Left lobe of liver (tissue), 2 donors: ENCODE results near the gene MCCD1. TPM values are rescaled to one million over a fixed set of nuclear protein-coding genes. Genes with fewer than 3 reads are reported as not detected.
"Not testable (repeated sequence)": the region's sequence is repeated elsewhere in the genome, so short reads cannot be mapped to it uniquely, and the experiment has no call there.

ENCODE experiments used
- ATAC-seq: fragments of 200-7000 bp; cut with Tn5 transposase; one replicate; pipeline ENCODE4 v1.9.1; 2020; ENCODE audit warnings: mild to moderate bottlenecking, moderate library complexity
- DNase-seq: peaks from one replicate; pipeline ENCODE4 v3.0.0-alpha.2; 2020; ENCODE audit warnings: low spot score
- total RNA-seq: library from RNA; stranded (reverse); gene quantifications from one replicate; pipeline ENCODE4 v1.2.1, GENCODE V29; 2021
- donor health status: DM: no; HTN: no; CAD: no; lungs with moderate emphysema.
- donor health status: DM: no; HTN: yes; CAD: no.

The MCCD1 gene
- total RNA-seq, 1 donor from 2014 or later, result not detected

GRCh38 chr6:31541059-31541657, 12.4 kb downstream of the MCCD1 start:
- ATAC-seq, result peak; percentile 13
- no peak for DNase-seq

- DNase-seq, result peak; percentile 96
Observed at GRCh38 chr6:31541658-31542521, 13.1 kb downstream of the MCCD1 start, which contains the start of gene DDX39B. TSS of gene DDX39B (minus strand) at chr6:31542003. CDS start at chr6:31540532, 1,471 bp downstream.

GRCh38 chr6:31543639-31544038, 14.9 kb downstream of the MCCD1 start:
- ATAC-seq (no peak), DNase-seq (no peak)

More at GRCh38 chr6:31541658-31542521, 13.1 kb downstream of the MCCD1 start, which contains the start of gene DDX39B:
- ATAC-seq, result peak; percentile 82

- no peak for DNase-seq
Observed at GRCh38 chr6:31544676-31545075, 15.9 kb downstream of the MCCD1 start.

GRCh38 chr6:31545291-31545690, 16.5 kb downstream of the MCCD1 start:
- ATAC-seq (no peak), DNase-seq (no peak)

More at GRCh38 chr6:31544676-31545075, 15.9 kb downstream of the MCCD1 start:
- ATAC-seq, result no peak

GRCh38 chr6:31546339-31546957, 17.7 kb downstream of the MCCD1 start, which contains the start of gene ATP6V1G2:
TSS of gene ATP6V1G2 (minus strand) at chr6:31546608. CDS start at chr6:31546559, 49 bp downstream.
- peak; percentile 91 for DNase-seq
- ATAC-seq, result peak; percentile 80

GRCh38 chr6:31546958-31547726, 18.4 kb downstream of the MCCD1 start, which contains the start of gene NFKBIL1:
TSS of gene NFKBIL1 (plus strand) at chr6:31547608. CDS start at chr6:31547695, 87 bp downstream.
- DNase-seq, result peak; percentile 95
- peak; percentile 92 for ATAC-seq

- no peak for DNase-seq
- ATAC-seq, result no peak
Observed at GRCh38 chr6:31547727-31548543, 19.2 kb downstream of the MCCD1 start.

GRCh38 chr6:31548544-31548873, 19.7 kb downstream of the MCCD1 start:
- no peak for ATAC-seq
- DNase-seq, result no peak

- ATAC-seq, DNase-seq: not testable (repeated sequence)
Observed at GRCh38 chr6:31551371-31551770, 22.6 kb downstream of the MCCD1 start.

- ATAC-seq (no peak), DNase-seq (no peak)
Observed at GRCh38 chr6:31556307-31556706, 27.5 kb downstream of the MCCD1 start.

GRCh38 chr6:31557443-31558317, 28.9 kb downstream of the MCCD1 start:
- DNase-seq, result no peak
- ATAC-seq, result peak; percentile 14

- no peak for DNase-seq
- no peak for ATAC-seq
Observed at GRCh38 chr6:31558318-31558625, 29.5 kb downstream of the MCCD1 start.

GRCh38 chr6:31558631-31559500, 30.1 kb downstream of the MCCD1 start:
- ATAC-seq (peak; percentile 24), DNase-seq (no peak)

- no peak for DNase-seq
- no peak for ATAC-seq
Observed at GRCh38 chr6:31559606-31559957, 30.8 kb downstream of the MCCD1 start.

- ATAC-seq (peak; percentile 69), DNase-seq (peak; percentile 58)
Observed at GRCh38 chr6:31559958-31560696, 31.4 kb downstream of the MCCD1 start.

- ATAC-seq (no peak), DNase-seq (no peak)
Observed at GRCh38 chr6:31560697-31561058, 31.9 kb downstream of the MCCD1 start.
